ENCODE measurements around the gene MOB2.

Gene MOB2

DNA sequence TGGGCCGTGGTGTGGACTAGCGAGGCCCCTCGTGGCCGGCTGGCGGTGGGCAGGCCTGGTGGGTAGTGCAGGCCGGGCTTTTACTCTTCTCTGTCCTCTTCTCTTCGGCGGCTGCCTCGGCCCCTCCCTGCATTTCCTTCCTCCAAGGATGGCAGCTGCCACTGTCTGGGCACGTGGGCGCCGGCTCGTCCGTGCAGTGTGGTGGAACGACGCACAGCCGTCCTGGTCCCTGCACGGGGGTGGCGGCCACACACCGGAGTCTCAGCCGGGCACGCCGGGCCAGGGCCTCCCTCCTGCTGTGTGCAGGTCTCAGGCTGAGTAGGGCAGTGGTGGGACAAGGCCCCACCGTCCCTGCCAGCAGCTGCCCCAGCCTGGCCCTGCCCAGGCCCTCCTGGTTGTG is 37.7 kb downstream of the MOB2 start (continued):
- TF ChIP-seq, protein P1, sequence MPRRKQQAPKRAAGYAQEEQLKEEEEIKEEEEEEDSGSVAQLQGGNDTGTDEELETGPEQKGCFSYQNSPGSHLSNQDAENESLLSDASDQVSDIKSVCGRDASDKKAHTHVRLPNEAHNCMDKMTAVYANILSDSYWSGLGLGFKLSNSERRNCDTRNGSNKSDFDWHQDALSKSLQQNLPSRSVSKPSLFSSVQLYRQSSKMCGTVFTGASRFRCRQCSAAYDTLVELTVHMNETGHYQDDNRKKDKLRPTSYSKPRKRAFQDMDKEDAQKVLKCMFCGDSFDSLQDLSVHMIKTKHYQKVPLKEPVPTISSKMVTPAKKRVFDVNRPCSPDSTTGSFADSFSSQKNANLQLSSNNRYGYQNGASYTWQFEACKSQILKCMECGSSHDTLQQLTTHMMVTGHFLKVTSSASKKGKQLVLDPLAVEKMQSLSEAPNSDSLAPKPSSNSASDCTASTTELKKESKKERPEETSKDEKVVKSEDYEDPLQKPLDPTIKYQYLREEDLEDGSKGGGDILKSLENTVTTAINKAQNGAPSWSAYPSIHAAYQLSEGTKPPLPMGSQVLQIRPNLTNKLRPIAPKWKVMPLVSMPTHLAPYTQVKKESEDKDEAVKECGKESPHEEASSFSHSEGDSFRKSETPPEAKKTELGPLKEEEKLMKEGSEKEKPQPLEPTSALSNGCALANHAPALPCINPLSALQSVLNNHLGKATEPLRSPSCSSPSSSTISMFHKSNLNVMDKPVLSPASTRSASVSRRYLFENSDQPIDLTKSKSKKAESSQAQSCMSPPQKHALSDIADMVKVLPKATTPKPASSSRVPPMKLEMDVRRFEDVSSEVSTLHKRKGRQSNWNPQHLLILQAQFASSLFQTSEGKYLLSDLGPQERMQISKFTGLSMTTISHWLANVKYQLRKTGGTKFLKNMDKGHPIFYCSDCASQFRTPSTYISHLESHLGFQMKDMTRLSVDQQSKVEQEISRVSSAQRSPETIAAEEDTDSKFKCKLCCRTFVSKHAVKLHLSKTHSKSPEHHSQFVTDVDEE (CRISPR knock-in tag; IDR thresholded peaks at IDR 0.05) = no peak
- TF ChIP-seq ZFP3 (CRISPR knock-in tag; IDR thresholded peaks at IDR 0.05) (no peak), ZNF8 (CRISPR knock-in tag; IDR thresholded peaks at IDR 0.05) (no peak), OSR1 (CRISPR knock-in tag; IDR thresholded peaks at IDR 0.05) (no peak), TOX (CRISPR knock-in tag; IDR thresholded peaks at IDR 0.05; ENCODE audit: borderline replicate concordance) (no peak)

DNA sequence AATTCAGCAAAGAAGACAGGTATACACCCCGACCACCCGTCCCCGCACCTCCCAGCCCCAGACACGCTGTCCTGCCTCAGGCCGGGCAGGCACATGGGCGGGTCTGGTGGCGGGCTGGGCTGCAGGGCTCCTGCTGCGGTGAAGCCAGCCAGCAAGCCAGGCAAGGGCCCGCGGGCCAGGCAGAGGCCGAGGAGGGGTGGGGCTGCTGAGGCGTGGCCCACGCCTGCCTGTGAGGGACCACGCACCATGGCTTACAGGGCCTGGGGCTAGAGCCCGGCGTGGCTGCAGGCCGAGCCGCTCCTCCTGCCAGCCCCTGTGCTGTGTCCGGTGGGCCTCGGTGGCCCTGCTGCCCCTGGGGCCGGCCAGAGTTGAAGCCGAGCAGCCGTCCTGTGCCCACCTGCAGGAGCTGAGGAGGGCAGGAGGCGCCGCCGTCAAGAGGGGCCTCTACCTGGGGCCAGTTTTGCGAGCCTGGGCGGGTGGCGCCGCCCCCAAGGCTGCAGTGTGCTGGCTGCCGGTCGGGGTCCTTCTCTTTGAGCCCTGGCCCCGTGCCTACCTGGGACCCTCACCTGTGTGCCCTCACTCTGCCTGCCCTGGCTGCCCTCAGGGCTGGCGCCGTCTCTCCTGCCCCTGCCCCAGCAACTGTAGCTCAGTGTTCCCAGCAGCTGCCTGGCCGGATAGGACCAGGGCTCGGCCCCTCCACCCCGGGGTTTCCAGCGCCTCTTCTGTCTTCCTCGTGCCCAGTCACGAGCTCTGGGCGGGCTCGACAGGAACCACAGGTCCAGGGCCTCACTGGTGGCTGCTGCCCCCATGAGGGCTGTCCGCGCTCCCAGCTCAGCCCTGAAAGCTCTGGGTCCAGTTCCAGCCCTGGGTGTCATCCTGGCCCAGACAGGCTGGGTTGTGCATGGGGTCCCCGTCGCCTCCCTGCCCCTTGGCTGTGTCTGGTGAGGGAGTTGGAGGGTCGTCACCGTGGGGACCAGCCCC is 38.4 kb downstream of the MOB2 start:
- ATAC-seq = no peak

More for the DNA sequence above, 38.4 kb downstream of the MOB2 start:
- no peak for TF ChIP-seq ZFP30 (CRISPR knock-in tag; IDR thresholded peaks at IDR 0.05)
- TF ChIP-seq CSDC2 (CRISPR knock-in tag; IDR thresholded peaks at IDR 0.05) = no peak
- no peak for TF ChIP-seq ZFP3 (CRISPR knock-in tag; IDR thresholded peaks at IDR 0.05)
- TF ChIP-seq ZNF8 (CRISPR knock-in tag; IDR thresholded peaks at IDR 0.05) = no peak
- TF ChIP-seq, protein P1 (CRISPR knock-in tag; IDR thresholded peaks at IDR 0.05) = no peak
- TF ChIP-seq ISL1 (CRISPR knock-in tag; IDR thresholded peaks at IDR 0.05) = no peak
- no peak for TF ChIP-seq GLIS3 (CRISPR knock-in tag; IDR thresholded peaks at IDR 0.05)
- TF ChIP-seq, protein P2, sequence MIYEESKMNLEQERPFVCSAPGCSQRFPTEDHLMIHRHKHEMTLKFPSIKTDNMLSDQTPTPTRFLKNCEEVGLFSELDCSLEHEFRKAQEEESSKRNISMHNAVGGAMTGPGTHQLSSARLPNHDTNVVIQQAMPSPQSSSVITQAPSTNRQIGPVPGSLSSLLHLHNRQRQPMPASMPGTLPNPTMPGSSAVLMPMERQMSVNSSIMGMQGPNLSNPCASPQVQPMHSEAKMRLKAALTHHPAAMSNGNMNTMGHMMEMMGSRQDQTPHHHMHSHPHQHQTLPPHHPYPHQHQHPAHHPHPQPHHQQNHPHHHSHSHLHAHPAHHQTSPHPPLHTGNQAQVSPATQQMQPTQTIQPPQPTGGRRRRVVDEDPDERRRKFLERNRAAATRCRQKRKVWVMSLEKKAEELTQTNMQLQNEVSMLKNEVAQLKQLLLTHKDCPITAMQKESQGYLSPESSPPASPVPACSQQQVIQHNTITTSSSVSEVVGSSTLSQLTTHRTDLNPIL (CRISPR knock-in tag; IDR thresholded peaks at IDR 0.05; ENCODE audit: low read depth) = no peak
- TF ChIP-seq, protein P3, sequence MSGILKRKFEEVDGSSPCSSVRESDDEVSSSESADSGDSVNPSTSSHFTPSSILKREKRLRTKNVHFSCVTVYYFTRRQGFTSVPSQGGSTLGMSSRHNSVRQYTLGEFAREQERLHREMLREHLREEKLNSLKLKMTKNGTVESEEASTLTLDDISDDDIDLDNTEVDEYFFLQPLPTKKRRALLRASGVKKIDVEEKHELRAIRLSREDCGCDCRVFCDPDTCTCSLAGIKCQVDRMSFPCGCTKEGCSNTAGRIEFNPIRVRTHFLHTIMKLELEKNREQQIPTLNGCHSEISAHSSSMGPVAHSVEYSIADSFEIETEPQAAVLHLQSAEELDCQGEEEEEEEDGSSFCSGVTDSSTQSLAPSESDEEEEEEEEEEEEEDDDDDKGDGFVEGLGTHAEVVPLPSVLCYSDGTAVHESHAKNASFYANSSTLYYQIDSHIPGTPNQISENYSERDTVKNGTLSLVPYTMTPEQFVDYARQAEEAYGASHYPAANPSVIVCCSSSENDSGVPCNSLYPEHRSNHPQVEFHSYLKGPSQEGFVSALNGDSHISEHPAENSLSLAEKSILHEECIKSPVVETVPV (CRISPR knock-in tag; IDR thresholded peaks at IDR 0.05) = no peak
- TF ChIP-seq TCF4 (CRISPR knock-in tag; IDR thresholded peaks at IDR 0.05; ENCODE audit: borderline replicate concordance) = no peak
- TF ChIP-seq ZNF70 (CRISPR knock-in tag; IDR thresholded peaks at IDR 0.05) = no peak
- no peak for TF ChIP-seq RARB (CRISPR knock-in tag; IDR thresholded peaks at IDR 0.05)
- TF ChIP-seq, protein P4, sequence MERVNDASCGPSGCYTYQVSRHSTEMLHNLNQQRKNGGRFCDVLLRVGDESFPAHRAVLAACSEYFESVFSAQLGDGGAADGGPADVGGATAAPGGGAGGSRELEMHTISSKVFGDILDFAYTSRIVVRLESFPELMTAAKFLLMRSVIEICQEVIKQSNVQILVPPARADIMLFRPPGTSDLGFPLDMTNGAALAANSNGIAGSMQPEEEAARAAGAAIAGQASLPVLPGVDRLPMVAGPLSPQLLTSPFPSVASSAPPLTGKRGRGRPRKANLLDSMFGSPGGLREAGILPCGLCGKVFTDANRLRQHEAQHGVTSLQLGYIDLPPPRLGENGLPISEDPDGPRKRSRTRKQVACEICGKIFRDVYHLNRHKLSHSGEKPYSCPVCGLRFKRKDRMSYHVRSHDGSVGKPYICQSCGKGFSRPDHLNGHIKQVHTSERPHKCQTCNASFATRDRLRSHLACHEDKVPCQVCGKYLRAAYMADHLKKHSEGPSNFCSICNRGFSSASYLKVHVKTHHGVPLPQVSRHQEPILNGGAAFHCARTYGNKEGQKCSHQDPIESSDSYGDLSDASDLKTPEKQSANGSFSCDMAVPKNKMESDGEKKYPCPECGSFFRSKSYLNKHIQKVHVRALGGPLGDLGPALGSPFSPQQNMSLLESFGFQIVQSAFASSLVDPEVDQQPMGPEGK (CRISPR knock-in tag; IDR thresholded peaks at IDR 0.05; ENCODE audit: borderline replicate concordance) = no peak
- no peak for TF ChIP-seq ZC3H10 (CRISPR knock-in tag; IDR thresholded peaks at IDR 0.05)
- TF ChIP-seq, protein P5, sequence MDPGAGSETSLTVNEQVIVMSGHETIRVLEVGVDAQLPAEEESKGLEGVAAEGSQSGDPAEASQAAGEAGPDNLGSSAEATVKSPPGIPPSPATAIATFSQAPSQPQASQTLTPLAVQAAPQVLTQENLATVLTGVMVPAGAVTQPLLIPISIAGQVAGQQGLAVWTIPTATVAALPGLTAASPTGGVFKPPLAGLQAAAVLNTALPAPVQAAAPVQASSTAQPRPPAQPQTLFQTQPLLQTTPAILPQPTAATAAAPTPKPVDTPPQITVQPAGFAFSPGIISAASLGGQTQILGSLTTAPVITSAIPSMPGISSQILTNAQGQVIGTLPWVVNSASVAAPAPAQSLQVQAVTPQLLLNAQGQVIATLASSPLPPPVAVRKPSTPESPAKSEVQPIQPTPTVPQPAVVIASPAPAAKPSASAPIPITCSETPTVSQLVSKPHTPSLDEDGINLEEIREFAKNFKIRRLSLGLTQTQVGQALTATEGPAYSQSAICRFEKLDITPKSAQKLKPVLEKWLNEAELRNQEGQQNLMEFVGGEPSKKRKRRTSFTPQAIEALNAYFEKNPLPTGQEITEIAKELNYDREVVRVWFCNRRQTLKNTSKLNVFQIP (CRISPR knock-in tag; IDR thresholded peaks at IDR 0.05; ENCODE audit: borderline replicate concordance, low read depth) = no peak
- TF ChIP-seq OSR1 (CRISPR knock-in tag; IDR thresholded peaks at IDR 0.05) = no peak
- TF ChIP-seq SNAI2 (CRISPR knock-in tag; IDR thresholded peaks at IDR 0.05) = no peak
- TF ChIP-seq BACH2 (CRISPR knock-in tag; IDR thresholded peaks at IDR 0.05; ENCODE audit: borderline replicate concordance) = no peak
